Measurements from ENCODE around the gene SLC2A4RG. TPM values are rescaled to one million over a fixed set of nuclear protein-coding genes. Genes with fewer than 3 reads are reported as not detected.

The SLC2A4RG gene
- total and polyA plus RNA-seq, 7 donors, result 19.7 to 78.2 (median 33.0) TPM

GRCh38 chr20:63749597-63750508, 10.3 kb downstream of the SLC2A4RG start:
- no peaks in the 10 kb centered on the region for H3K36me3 ChIP-seq

GRCh38 chr20:63750807-63751470, 11.4 kb downstream of the SLC2A4RG start:
- WGBS, 2 donors, result 66 to 68% methylated on average over 26 of the region's 26 CpGs
- no peak overlapping the region for H3K4me3 ChIP-seq
- H3K27ac ChIP-seq, result no peak overlapping the region
- no peaks in the 10 kb centered on the region for H3K4me1 ChIP-seq
- H3K27me3 ChIP-seq, result no peaks in the 10 kb centered on the region
- H3K36me3 ChIP-seq, result no peaks in the 10 kb centered on the region
- no peak for TF ChIP-seq CTCF (IDR thresholded peaks at IDR 0.05)
- no peak for TF ChIP-seq EP300 (IDR thresholded peaks at IDR 0.05)
- TF ChIP-seq POLR2AphosphoS5 (IDR thresholded peaks at IDR 0.05), result no peak
- TF ChIP-seq POLR2A (IDR thresholded peaks at IDR 0.05), result no peak
- no peaks in the 10 kb centered on the region for H3K9me3 ChIP-seq
- no peak for DNase-seq
- intact Hi-C loops (cut with DNase I), result no loop called here

More at GRCh38 chr20:63749597-63750508, 10.3 kb downstream of the SLC2A4RG start:
- TF ChIP-seq EP300 (IDR thresholded peaks at IDR 0.05), result no peak
- TF ChIP-seq POLR2AphosphoS5 (IDR thresholded peaks at IDR 0.05), result no peak
- TF ChIP-seq CTCF (IDR thresholded peaks at IDR 0.05), result no peak
- TF ChIP-seq POLR2A (IDR thresholded peaks at IDR 0.05), result no peak
- Histone ChIP-seq H3K27me3 (no peaks in the 10 kb centered on the region), H3K27ac (no peak overlapping the region), H3K9me3 (no peaks in the 10 kb centered on the region), H3K4me1 (no peaks in the 10 kb centered on the region), H3K4me3 (no peak overlapping the region)
- 81 to 88% methylated on average over 16 of the region's 16 CpGs for WGBS, 2 donors
- intact Hi-C loops (cut with DNase I), result no loop called here
- DNase-seq, result no peak

- Histone ChIP-seq H3K27me3 (no peaks in the 10 kb centered on the region), H3K27ac (no peak overlapping the region), H3K9me3 (no peaks in the 10 kb centered on the region), H3K4me3 (no peak overlapping the region), H3K4me1 (no peaks in the 10 kb centered on the region), H3K36me3 (no peaks in the 10 kb centered on the region)
- 59 to 76% methylated on average over 41 to 43 of the region's 45 CpGs for WGBS, 2 donors
- intact Hi-C loops (cut with DNase I), result no loop called here
- no peak for DNase-seq
- TF ChIP-seq EP300 (IDR thresholded peaks at IDR 0.05) (no peak), CTCF (IDR thresholded peaks at IDR 0.05) (no peak), POLR2A (IDR thresholded peaks at IDR 0.05) (no peak), POLR2AphosphoS5 (IDR thresholded peaks at IDR 0.05) (no peak)
Measured at GRCh38 chr20:63751471-63752271, 12.1 kb downstream of the SLC2A4RG start.

- intact Hi-C loops (cut with DNase I), result no loop called here
Measured at GRCh38 chr20:63752411-63753101, 13.0 kb downstream of the SLC2A4RG start.

More at GRCh38 chr20:63752411-63753101, 13.0 kb downstream of the SLC2A4RG start:
- Histone ChIP-seq H3K27me3 (no peaks in the 10 kb centered on the region), H3K4me3 (no peak overlapping the region), H3K36me3 (no peaks in the 10 kb centered on the region), H3K9me3 (no peaks in the 10 kb centered on the region), H3K27ac (no peak overlapping the region), H3K4me1 (no peaks in the 10 kb centered on the region)
- no peak for DNase-seq
- TF ChIP-seq POLR2A (IDR thresholded peaks at IDR 0.05), result no peak
- no peak for TF ChIP-seq CTCF (IDR thresholded peaks at IDR 0.05)
- TF ChIP-seq EP300 (IDR thresholded peaks at IDR 0.05), result no peak
- no peak for TF ChIP-seq POLR2AphosphoS5 (IDR thresholded peaks at IDR 0.05)
- 89 to 92% methylated on average over 50 of the region's 50 CpGs for WGBS, 2 donors
